GM21723 (cell line): ENCODE measurements around the gene SPARC.

Experiments
- ATAC-seq: cut with Tn5 transposase; IDR thresholded peaks from one replicate; pipeline ENCODE4 v1.9.1; 2021; ENCODE audit warnings: mild to moderate bottlenecking, moderate library complexity; ENCODE audit not compliant: unreplicated experiment

The SPARC gene

DNA sequence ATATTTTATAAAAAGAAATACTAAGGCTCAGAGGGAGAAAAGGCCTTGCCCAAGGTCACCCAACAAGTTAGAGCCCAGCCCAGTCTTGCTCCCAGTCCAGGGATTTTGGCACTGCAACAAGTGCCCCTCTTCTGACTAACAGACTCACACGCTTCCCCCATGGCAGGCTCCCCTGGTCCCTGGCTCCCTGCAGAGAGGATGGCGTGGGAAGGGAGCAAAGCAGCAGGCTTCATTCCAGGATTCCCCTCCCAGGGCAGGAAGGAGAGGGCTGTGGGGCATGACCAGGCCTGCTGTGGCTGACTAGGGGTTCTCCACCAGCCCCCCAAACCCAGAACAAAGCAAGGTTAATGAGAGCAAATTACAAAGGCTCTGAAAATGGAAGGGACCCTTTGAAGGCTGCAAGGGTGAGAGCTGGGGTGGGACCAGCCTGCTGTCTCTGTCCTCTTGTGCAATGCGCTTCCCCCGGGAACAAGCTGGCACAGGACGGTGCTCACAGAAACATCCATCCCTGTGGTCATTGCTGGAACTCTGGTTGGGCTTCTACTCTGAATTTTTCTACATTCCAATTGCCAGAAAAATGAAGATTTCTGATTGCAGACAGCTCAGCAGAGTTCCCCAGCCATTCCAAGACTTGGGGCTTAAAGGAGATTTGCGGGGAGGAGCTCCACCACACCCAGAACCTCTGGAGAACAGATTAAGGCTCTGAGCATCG is 58.4 kb downstream of the SPARC start:
- no peak for ATAC-seq

DNA sequence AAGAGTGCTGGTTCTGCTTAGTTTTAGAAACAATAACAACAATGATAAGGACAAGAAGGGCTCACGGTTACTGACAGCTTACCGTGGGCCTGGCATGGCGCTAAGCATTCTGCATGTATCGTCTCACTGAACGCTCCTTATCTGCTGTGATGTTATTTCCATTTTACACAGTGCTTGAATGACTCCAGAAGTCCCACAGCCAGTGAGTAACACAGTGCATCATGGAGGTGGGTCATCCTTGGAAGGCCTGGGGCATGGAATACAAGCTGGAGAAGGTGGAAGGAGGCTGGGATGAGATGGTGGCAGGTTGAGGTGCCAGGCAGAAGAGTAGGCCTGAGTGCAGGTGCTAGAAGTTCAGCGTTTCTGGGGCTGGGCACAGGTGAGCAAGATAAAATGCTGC is 59.1 kb downstream of the SPARC start:
- ATAC-seq: no peak

DNA sequence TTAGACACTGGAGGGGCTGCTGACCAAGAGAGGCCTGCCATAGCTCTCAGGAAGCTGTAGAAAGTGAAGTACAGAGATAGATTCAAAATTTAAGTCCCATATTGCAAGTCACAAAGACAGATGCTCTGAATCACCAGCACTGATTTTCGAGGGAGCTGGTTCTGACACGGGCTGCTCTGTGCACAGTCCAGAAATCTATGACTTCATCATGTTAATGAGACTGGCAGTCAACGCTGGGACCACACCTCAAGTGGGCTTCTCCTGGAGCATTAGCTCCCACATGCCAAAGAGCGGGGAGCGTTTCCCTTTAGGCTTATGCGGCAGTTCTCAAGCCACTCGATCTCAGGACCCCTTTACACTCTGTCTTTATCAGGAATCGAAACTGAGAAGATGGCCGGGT is 61.4 kb downstream of the SPARC start:
- ATAC-seq: no peak

DNA sequence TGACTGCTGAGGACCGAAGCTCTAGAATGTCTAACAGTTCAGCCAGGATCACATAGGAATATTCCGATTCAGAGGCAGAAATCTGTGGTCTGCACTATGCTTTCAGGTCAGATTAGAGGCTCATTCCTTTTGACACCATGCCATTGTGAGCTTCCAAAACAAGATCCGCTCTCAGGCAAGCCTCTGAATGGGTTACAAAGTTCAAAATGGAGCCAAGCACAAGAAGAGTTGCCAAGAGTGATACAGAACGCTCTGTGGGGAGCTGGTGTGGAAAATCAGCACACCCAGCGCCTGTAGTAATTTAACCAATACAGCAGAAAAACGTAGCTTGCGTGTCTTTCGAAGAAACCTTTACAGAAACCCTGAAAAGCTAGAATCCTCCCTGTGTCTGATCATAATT is 62.2 kb downstream of the SPARC start:
- no peak for ATAC-seq

DNA sequence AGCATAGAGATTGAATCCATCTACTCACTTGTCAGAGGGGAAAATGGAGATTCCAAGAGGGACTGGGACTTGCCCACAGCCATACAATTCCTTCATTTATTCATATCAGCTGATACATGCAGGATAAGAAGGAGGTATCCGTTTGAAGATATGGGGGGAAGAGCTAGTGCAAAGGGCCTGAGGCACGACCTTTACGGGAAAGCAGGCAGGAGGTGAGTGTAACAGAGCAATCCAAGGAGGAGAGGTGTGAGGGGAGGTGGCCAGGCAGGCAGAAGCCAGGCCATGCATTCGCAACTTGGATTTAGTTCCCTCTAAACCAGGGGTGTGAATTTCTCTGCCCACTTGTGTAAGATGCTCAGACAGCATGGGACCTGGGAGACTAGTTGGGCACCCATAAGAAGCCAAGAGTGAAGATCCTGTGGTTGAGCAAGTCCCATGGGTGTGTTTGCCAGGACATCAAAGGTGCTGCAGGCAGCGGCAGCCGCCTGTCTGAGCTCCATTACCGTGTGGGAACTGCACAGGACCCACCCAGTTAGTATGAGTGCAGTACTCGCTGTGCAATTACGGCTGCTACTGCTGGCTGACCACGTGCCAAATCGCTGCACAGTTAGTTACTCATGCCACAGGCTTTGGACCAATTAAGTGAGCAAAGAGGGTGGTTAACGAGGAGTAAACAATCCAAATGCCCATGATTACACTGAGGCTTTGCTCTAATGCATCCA is 64.2 kb downstream of the SPARC start:
- no peak for ATAC-seq

DNA sequence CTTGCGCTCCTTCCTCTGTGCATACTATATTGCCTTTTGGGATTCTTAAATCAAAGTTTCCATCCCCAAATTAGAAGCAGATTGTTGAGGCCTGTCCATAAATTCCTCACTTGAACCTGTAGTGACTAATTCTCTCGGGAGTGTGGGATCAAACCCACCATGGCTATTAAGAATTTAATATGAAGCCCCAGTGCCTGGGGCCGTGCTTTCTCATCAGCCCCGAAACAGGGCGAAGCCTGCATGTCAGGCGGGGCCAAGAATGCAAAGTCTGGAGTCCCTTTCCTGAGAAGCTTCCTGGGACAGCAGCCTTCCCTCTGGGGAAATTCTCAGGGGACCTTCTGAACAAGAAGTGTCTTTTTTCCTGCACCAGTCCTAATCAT is 66.3 kb downstream of the SPARC start:
- ATAC-seq: no peak

DNA sequence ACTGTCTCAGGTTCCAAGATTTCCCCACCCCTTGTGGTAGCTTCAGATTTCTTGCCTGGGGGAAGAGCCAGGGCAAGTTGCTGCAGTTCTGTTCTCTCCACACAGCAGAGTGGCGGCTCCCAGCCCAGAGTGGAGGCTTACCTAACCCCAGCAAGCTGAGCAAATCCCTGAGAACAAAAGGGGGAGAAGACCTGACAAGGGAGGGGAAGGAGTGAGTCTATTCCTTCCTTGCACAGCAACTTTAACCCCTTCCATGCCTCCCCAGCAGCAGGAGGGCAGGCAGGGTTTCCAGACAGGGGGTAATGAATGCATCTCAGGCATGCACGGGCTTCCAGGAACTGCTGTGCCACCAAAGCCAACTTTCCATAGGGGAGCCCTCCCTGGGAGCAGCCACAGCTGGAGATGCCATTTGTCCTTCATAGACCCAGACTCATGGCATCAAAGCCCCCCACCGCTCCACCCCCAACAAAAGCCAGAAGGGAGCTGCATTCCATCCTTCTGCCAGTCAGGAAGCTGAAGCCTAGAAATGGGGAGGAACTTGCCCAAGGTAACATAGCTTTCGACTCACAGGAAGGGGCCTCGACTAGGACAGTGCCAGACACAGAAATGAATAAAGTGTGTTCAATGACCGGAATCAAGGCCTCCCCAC is 66.8 kb downstream of the SPARC start:
- ATAC-seq: no peak

DNA sequence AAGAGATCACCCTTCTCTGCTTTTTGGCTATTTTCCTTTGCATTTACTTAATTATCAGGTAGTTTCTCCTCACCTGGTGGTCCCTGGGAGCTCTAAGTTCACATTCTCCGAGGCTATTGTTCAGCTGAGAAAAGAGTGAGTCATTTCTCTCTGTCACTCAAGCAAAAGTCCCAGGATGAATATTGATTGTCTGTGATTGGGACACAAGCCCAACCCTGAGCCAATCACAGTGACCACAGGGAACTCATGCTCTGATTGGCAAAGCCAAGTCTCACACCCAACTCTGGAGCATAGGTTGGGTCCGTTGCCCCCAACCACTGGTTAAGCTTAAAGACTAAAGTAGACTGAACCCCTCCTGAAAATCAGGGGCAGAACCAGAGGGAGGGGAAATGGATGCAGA is 67.8 kb downstream of the SPARC start:
- no peak for ATAC-seq

DNA sequence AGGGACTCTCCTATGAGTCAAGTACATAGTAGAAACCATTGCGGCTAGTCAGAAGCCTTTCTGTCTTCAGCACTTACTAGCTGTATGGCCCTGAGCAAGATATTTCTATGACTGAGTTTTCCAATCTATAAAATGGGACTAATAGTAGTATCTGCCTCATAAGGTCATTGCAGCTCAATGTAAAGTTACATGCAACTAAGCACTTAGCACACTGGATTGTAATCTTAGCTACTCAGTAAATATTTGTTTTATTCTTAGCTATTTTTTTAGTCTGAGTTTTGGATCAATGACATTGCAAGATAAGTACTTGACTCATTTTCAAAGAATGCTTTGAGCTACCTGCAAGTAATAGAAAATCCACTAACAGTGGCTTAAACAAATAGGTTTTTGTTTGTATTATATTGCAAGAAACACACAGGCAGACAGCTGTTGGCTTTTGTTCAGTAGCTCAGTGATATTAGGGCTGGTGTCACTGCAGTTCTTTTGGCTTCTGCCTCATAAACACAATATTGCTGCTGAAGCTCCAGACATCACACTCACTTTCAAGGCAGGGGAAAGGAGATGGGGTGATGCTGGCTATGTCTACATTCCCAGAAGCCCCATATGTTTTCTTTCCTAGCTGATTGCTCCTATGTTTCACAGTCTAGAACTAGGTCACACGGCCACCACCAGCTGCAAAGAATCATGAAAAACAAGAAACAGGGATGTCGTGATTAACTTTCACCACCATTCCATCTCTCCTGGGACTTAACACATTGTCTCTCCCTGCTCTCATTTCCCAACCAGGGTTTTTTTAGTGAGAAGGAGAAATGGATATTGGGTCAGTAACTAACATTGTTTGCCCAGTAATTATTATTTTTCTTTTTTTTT is 68.6 kb downstream of the SPARC start:
- no peak for ATAC-seq

DNA sequence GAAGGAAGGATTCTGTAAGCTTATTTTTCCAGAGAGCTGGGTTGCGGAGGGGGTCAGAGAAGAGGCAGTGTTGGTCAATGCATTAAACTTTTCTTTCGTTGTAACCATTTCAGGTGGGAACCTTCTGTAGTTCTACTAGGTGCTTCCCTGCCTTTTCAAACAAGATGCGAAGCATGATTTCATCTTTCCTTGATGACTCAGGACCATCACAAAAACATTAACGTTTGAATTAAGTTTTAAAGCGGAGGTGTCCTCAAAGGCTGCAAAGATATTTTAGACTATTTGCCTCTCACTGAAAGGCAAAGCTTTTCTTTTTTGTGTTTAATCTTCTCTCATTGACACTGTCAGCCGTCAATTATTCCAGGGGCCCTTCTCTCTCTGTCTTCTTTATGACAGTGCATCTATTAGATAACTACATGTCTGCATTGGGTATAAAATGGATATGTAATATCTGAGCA is 69.3 kb downstream of the SPARC start:
- ATAC-seq: no peak

DNA sequence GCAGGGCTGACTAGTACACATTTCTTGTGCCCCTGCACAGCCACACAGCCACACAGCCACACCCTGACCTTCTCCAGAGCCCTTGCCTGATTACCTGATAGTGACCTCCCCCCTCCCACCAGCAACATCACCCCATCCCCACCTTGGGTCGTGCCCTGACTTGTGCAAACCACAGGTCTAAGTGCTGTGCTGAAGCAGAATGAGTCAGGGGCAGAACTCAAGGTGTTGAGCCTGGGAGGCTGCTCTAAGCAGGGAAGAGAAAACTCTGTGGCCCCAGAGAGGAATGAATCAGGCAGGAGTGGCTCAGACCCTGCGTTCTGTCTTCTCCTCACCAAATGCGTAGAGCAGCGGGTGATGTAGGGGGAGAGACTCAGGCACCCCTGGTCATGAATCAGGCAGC is 71.3 kb downstream of the SPARC start:
- ATAC-seq: no peak

DNA sequence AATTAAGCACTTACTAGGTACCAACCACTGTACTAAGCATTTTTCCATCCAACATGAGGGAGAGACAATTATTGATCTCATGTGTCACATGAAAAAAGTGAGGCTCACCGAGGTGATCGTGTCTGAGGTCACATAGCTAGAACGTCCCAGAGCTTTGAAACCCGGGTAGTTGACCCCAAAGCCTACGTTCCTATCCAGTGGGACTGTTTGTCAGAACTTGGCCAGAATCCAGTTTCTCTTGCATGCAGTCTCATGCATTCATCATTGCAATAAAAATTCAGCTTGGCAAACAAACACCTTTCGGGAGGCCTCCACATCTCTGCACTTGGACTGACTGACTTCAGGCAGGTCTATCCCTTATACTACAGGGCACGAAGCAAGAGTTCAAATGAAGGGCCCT is 72.2 kb downstream of the SPARC start:
- ATAC-seq: no peak

DNA sequence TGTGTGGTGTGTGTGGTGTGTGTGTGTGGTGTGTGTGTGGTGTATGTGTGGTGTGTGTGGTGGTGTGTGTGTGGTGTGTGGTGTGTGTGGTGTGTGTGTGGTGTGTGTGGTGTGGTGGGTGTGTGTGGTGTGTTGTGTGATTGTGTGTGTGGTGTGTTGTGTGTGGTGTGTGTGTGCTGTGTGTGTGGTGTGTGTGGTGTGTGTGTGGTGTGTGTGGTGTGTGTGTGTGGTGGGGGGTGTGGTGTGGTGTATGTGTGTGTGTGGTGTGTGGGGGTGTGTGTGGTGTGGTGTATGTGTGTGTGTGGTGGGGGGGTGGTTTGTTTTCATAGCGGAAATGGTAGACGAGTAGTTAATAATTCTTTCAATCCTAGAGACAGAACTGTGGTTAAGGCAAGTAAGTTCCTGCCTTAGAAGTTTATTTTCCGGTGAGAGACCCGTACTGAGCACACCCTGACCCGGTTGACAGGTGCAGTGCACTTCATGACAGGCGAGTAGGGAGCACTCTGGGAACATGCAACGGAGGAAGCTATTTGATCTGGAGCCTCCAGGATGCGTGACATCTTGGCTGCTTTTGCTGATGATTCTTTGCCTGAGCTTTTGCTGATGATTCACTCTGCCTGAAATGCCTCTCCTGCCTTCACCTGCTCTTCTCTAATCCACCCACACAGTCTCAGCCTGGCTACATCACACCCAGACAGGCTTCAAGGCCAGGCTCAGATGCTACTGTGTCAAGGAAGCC is 73.9 kb downstream of the SPARC start:
- ATAC-seq: peak; percentile 83

DNA sequence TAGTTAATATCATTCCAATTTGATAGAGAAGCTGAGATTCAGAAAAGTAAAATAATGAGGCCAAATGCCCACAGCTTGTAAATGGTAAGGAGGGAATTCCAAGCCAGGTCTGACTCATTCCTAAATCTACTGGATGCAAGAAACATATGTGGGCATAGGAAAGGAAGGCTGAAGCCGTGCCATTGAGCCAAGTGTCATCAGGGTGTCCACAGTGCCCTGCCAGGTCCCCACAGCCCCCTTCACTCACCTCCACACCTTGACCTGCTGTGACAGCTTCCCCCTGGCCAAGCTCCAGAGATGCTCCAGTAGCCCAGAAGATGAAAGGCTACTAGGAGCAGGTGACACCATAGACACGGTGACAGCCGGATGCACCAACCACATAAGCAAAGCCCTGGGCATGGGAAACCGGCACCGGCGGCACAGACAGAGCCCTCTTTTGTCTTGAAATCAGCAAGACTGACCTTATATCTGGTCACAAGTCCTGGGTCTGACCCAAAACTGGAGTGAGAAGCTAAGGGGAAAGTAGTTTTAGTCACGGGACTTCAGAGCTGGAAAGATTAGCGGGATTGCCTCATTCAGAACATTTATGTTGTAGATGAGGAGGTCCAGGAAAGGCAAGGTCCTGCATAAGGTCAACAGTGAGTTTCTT is 75.5 kb downstream of the SPARC start:
- ATAC-seq: no peak
